PC-9 (cell line): Measurements from ENCODE around the gene KRTAP12-2. TPM values are rescaled to one million over a fixed set of nuclear protein-coding genes. Genes with fewer than 3 reads are reported as not detected.
"Not testable (repeated sequence)": the region's sequence is repeated elsewhere in the genome, so short reads cannot be mapped to it uniquely, and the experiment has no call there.

Source experiments
- BruUV-seq: library from RNA; stranded (reverse); fragments of 400-500 nt; replicated peaks from 2 replicates; lab custom pipeline; 2021; lab: Mats Ljungman, UMichigan
- CTCF ChIA-PET: fragments of 300-600 bp; sonication (Branson Sonifier 250); formaldehyde crosslinking; loops from one replicate; lab custom pipeline; 2022; ENCODE audit warnings: antibody characterized with exemption; lab: Charles Lee
- POLR2A ChIA-PET: fragments of 300-600 bp; sonication (Branson Sonifier 250); formaldehyde crosslinking; loops from one replicate; lab custom pipeline; 2022; ENCODE audit warnings: antibody characterized with exemption; ENCODE audit not compliant: unreplicated experiment; lab: Charles Lee
- DNase-seq, 2 experiments: peaks; one replicate each; pipeline versions ENCODE4 v3.0.0 to v3.0.0-alpha.2; 2015 to 2022; ENCODE audit warnings: mixed read lengths in 1 of 2
- H2AFZ ChIP-seq: fragments of 200-600 bp; sonication (generic); 2 replicates; pipeline ENCODE4 v1.8.1; 2017; ENCODE audit warnings: antibody characterized with exemption
- H3F3A ChIP-seq: fragments of 200-600 bp; sonication (generic); 2 replicates; pipeline ENCODE4 v1.8.1; 2017; ENCODE audit warnings: antibody characterized with exemption, mild to moderate bottlenecking, low read depth; ENCODE audit not compliant: insufficient read depth
- H3K27ac ChIP-seq: fragments of 200-600 bp; sonication (generic); 2 replicates; pipeline ENCODE4 v1.6.1; 2016; ENCODE audit warnings: mixed run types
- H3K27me3 ChIP-seq: fragments of 200-600 bp; sonication (generic); 2 replicates; pipeline ENCODE4 v1.6.1; 2016; ENCODE audit warnings: low read depth, mixed run types; ENCODE audit not compliant: insufficient read depth
- H3K36me3 ChIP-seq: fragments of 200-600 bp; sonication (generic); 2 replicates; pipeline ENCODE4 v1.6.1; 2016; ENCODE audit warnings: low read depth, mixed run types
- H3K4me1 ChIP-seq: fragments of 200-600 bp; sonication (generic); replicated peaks from 2 replicates; pipeline ENCODE4 v1.6.1; 2016; ENCODE audit warnings: mixed run types; ENCODE audit not compliant: insufficient read depth
- H3K4me2 ChIP-seq: fragments of 200-600 bp; sonication (generic); 2 replicates; pipeline ENCODE4 v1.6.1; 2017; ENCODE audit warnings: mixed run types
- H3K4me3 ChIP-seq: fragments of 200-600 bp; sonication (generic); 2 replicates; pipeline ENCODE4 v1.6.1; 2016; ENCODE audit warnings: mixed run types
- H3K79me2 ChIP-seq: fragments of 200-600 bp; sonication (generic); 2 replicates; pipeline ENCODE4 v1.6.1; 2017; ENCODE audit warnings: low read depth, mixed run types
- H3K9me2 ChIP-seq: fragments of 200-600 bp; sonication (generic); 2 replicates; pipeline ENCODE4 v1.8.1; 2017; ENCODE audit warnings: mild to moderate bottlenecking; ENCODE audit not compliant: insufficient read depth
- H3K9me3 ChIP-seq: fragments of 200-600 bp; sonication (generic); 2 replicates; pipeline ENCODE4 v1.8.1; 2016; ENCODE audit warnings: low read depth; ENCODE audit not compliant: insufficient read depth
- H4K20me1 ChIP-seq: fragments of 200-600 bp; sonication (generic); 2 replicates; pipeline ENCODE4 v1.8.1; 2017; ENCODE audit not compliant: insufficient read depth
- CTCF ChIP-seq: fragments of 200-600 bp; sonication (generic); conservative IDR thresholded peaks from 2 replicates; pipeline ENCODE4 v1.6.1; 2017; ENCODE audit warnings: mixed run types, antibody characterized with exemption, mild to moderate bottlenecking, moderate library complexity
- EZH2 ChIP-seq: fragments of 200-600 bp; sonication (generic); IDR thresholded peaks from 2 replicates; pipeline ENCODE4 v1.8.0; 2017; ENCODE audit warnings: antibody characterized with exemption, low read depth
- intact Hi-C: fragments of 100-400 bp; cut with micrococcal nuclease; formaldehyde crosslinking; loops from one replicate; pipeline ENCODE4 v1.10.0; 2022; ENCODE audit not compliant: unreplicated experiment
- total RNA-seq: library from RNA; stranded (reverse); gene quantifications from 2 replicates; pipeline ENCODE4 v1.2.3, GENCODE V29; 2021

KRTAP12-2 gene
- total RNA-seq, 1 experiment from 2014 or later: not detected

GRCh38 chr21:44643741-44644310, 22.9 kb downstream of the KRTAP12-2 start:
- Histone ChIP-seq H3K9me3 (no peaks in the 10 kb centered on the region), H3K4me2 (no peak overlapping the region), H3K4me3 (no peak overlapping the region), H4K20me1 (no peaks in the 10 kb centered on the region), H3K9me2 (no peaks in the 10 kb centered on the region), H3K36me3 (no peaks in the 10 kb centered on the region), H2AFZ (no peak overlapping the region), H3K27me3 (peaks cover 45% of the 10 kb centered on the region), H3K79me2 (no peaks in the 10 kb centered on the region), H3F3A (no peaks in the 10 kb centered on the region), H3K27ac (no peak overlapping the region), H3K4me1 (no peaks in the 10 kb centered on the region)
- intact Hi-C loops: no loop called here
- CTCF ChIA-PET: no interaction called here
- no TSS peak for BruUV-seq
- TF ChIP-seq CTCF (no peak), EZH2 (no peak)
- DNase-seq: no peak
- POLR2A ChIA-PET: no interaction called here

GRCh38 chr21:44640761-44641160, 26.0 kb downstream of the KRTAP12-2 start:
- no peak for DNase-seq
- intact Hi-C loops: no loop called here
- no TSS peak for BruUV-seq
- H3K27me3 ChIP-seq: peaks cover 33% of the 10 kb centered on the region
- no peaks in the 10 kb centered on the region for H3K4me1 ChIP-seq
- H3K9me3 ChIP-seq: no peaks in the 10 kb centered on the region
- ChIA-PET CTCF (no interaction called here), POLR2A (no interaction called here)
- H3K27ac ChIP-seq: no peak overlapping the region
- no peaks in the 10 kb centered on the region for H3F3A ChIP-seq
- H3K79me2 ChIP-seq: no peaks in the 10 kb centered on the region
- H4K20me1 ChIP-seq: no peaks in the 10 kb centered on the region
- no peak overlapping the region for H2AFZ ChIP-seq
- H3K4me3 ChIP-seq: no peak overlapping the region
- H3K4me2 ChIP-seq: no peak overlapping the region
- H3K9me2 ChIP-seq: no peaks in the 10 kb centered on the region
- no peaks in the 10 kb centered on the region for H3K36me3 ChIP-seq
- TF ChIP-seq CTCF (no peak), EZH2 (no peak)

- no peaks in the 10 kb centered on the region for H3K36me3 ChIP-seq
- no peaks in the 10 kb centered on the region for H4K20me1 ChIP-seq
- no peak overlapping the region for H2AFZ ChIP-seq
- no peak for TF ChIP-seq CTCF
- TF ChIP-seq EZH2: no peak
- H3K9me2 ChIP-seq: no peaks in the 10 kb centered on the region
- no peak overlapping the region for H3K4me2 ChIP-seq
- CTCF ChIA-PET: no interaction called here
- peaks cover 40% of the 10 kb centered on the region for H3K27me3 ChIP-seq
- no peak for DNase-seq
- no peak overlapping the region for H3K4me3 ChIP-seq
- BruUV-seq: no TSS peak
- POLR2A ChIA-PET: no interaction called here
- H3K27ac ChIP-seq: no peak overlapping the region
- H3K9me3 ChIP-seq: no peaks in the 10 kb centered on the region
- no peaks in the 10 kb centered on the region for H3F3A ChIP-seq
- no peaks in the 10 kb centered on the region for H3K4me1 ChIP-seq
- no peaks in the 10 kb centered on the region for H3K79me2 ChIP-seq
- intact Hi-C loops: no loop called here
Observed at GRCh38 chr21:44639331-44639655, 27.4 kb downstream of the KRTAP12-2 start.

GRCh38 chr21:44638506-44639330, 28.0 kb downstream of the KRTAP12-2 start:
- POLR2A ChIA-PET, BruUV-seq: not testable (repeated sequence)

GRCh38 chr21:44637851-44638348, 28.8 kb downstream of the KRTAP12-2 start:
- CTCF ChIA-PET, DNase-seq, H3K4me1 ChIP-seq, H3K4me3 ChIP-seq, H3K36me3 ChIP-seq, H3K4me2 ChIP-seq, H3K9me2 ChIP-seq, H3K79me2 ChIP-seq, H3F3A ChIP-seq, H4K20me1 ChIP-seq, BruUV-seq, H3K9me3 ChIP-seq, POLR2A ChIA-PET, H3K27ac ChIP-seq, intact Hi-C loops, H2AFZ ChIP-seq: not testable (repeated sequence)
- H3K27me3 ChIP-seq: peaks cover 44% of the 10 kb centered on the region

More at GRCh38 chr21:44638506-44639330, 28.0 kb downstream of the KRTAP12-2 start:
- H3F3A ChIP-seq, intact Hi-C loops, H2AFZ ChIP-seq, H3K79me2 ChIP-seq, H3K9me3 ChIP-seq, CTCF ChIA-PET, H4K20me1 ChIP-seq, DNase-seq, H3K4me1 ChIP-seq, H3K4me2 ChIP-seq, H3K4me3 ChIP-seq, H3K9me2 ChIP-seq, H3K27ac ChIP-seq, H3K36me3 ChIP-seq: not testable (repeated sequence)
- peaks cover 44% of the 10 kb centered on the region for H3K27me3 ChIP-seq
